Measurements from ENCODE around the gene GPA33. TPM values are rescaled to one million over a fixed set of nuclear protein-coding genes. Genes with fewer than 3 reads are reported as not detected.

Gene GPA33
- total RNA-seq, 4 donors from 2014 or later, result 0.29 TPM; not detected in 3

DNA sequence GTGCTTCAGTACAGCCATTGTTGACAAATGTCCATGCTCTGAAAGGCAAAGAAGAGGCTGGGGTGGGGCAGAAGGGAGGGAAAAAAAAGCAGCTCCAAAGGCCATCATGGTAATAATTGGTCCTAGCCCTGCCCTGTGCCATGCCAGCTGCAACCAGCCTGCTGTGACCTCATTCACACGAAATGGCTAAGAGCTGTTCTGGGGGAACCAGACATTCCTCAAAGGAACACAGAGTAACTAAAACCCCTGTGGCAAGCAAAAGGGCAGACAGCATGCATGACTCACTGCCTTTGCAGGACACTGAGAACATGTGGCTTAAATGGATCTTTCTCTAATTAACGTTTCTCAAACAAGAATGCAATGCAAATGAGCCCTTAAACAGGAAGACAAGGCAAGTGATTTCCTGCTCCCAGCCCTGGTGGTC lies 46.0 kb upstream of the GPA33 start:
- Histone ChIP-seq H3K36me3 (no peaks in the 10 kb centered on the region), H3K4me3 (no peak overlapping the region), H3K27ac (no peak overlapping the region), H3K4me1 (no peaks in the 10 kb centered on the region), H3K9me3 (no peaks in the 10 kb centered on the region), H3K27me3 (no peaks in the 10 kb centered on the region)
- DNase-seq, result no peak
- intact Hi-C loops (cut with DNase I; ENCODE audit: low total_unique reads), result no loop called here
- no peak for TF ChIP-seq POLR2A (IDR thresholded peaks at IDR 0.05)
- TF ChIP-seq, protein P1, sequence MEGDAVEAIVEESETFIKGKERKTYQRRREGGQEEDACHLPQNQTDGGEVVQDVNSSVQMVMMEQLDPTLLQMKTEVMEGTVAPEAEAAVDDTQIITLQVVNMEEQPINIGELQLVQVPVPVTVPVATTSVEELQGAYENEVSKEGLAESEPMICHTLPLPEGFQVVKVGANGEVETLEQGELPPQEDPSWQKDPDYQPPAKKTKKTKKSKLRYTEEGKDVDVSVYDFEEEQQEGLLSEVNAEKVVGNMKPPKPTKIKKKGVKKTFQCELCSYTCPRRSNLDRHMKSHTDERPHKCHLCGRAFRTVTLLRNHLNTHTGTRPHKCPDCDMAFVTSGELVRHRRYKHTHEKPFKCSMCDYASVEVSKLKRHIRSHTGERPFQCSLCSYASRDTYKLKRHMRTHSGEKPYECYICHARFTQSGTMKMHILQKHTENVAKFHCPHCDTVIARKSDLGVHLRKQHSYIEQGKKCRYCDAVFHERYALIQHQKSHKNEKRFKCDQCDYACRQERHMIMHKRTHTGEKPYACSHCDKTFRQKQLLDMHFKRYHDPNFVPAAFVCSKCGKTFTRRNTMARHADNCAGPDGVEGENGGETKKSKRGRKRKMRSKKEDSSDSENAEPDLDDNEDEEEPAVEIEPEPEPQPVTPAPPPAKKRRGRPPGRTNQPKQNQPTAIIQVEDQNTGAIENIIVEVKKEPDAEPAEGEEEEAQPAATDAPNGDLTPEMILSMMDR (IDR thresholded peaks at IDR 0.05), result no peak

DNA sequence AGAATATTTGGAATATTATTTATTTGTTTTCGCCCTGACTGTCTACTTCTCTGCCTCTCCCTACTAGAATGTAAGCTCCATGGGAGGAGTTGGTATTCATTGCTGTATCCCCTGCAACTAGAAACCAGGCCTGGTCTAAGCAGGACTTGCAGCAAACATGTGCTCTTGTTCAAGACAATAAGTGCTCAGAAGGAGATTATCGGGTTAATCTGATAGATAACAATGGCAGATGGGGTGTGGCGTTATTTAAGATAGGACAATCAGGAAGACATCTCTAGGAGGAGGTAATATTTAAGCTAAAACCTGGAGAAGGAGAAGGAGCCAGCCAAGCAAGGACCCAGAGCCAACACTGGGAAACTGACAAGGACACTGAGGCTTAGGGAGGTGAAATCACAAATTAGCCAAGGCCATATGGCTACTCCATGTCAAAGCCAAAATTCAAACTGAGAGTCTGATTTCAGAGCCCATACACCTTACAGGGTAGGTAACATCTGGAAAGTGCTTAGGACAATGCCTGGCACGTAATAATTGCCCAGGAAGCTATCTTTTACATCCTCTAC lies 45.2 kb upstream of the GPA33 start:
- Histone ChIP-seq H3K9me3 (no peaks in the 10 kb centered on the region), H3K36me3 (no peaks in the 10 kb centered on the region), H3K4me1 (no peaks in the 10 kb centered on the region), H3K4me3 (no peak overlapping the region), H3K27me3 (no peaks in the 10 kb centered on the region), H3K27ac (no peak overlapping the region)
- intact Hi-C loops (cut with DNase I; ENCODE audit: low total_unique reads), result no loop called here
- DNase-seq, result no peak
- no peak for TF ChIP-seq POLR2A (IDR thresholded peaks at IDR 0.05)
- TF ChIP-seq, protein P1 (IDR thresholded peaks at IDR 0.05), result no peak

DNA sequence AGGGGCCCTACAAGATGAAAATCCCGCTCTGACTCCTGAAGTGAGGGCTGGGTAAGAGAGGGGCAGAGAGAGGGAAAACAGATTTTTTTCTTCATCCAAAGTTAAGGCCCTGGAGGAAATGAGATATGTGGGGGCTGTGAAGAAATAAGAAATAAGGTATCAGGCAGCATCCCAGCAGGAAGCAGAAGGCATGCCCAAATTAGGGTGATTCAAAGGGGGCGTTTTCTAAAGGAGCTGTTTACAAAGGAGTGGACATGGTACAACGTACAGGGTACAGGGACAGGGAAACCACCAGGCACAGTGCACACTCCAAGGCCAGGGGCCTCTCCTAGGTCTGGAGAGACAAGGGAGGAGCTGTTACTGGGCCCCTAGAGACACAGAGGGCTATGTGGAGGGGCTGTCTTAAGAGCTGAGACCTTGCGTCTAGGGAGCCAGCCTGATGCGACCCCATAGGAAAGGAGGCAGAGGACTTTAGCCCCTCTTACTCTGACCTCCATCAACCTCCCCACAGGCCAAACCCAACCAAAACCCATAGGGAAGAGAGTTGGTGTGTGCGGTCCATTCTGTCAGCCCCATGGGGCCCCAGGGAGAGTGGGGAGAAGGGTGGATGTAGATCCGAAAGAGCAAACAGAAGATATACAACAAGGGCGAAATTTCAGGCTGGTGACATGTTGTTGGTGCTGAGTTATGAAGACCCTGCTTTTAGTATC lies 42.3 kb upstream of the GPA33 start:
- DNase-seq, result no peak
- intact Hi-C loops (cut with DNase I; ENCODE audit: low total_unique reads), result no loop called here
- Histone ChIP-seq H3K4me1 (no peaks in the 10 kb centered on the region), H3K4me3 (no peak overlapping the region), H3K36me3 (no peaks in the 10 kb centered on the region), H3K9me3 (no peaks in the 10 kb centered on the region), H3K27ac (no peak overlapping the region), H3K27me3 (no peaks in the 10 kb centered on the region)
- TF ChIP-seq, protein P1 (IDR thresholded peaks at IDR 0.05), result no peak
- no peak for TF ChIP-seq POLR2A (IDR thresholded peaks at IDR 0.05)

DNA sequence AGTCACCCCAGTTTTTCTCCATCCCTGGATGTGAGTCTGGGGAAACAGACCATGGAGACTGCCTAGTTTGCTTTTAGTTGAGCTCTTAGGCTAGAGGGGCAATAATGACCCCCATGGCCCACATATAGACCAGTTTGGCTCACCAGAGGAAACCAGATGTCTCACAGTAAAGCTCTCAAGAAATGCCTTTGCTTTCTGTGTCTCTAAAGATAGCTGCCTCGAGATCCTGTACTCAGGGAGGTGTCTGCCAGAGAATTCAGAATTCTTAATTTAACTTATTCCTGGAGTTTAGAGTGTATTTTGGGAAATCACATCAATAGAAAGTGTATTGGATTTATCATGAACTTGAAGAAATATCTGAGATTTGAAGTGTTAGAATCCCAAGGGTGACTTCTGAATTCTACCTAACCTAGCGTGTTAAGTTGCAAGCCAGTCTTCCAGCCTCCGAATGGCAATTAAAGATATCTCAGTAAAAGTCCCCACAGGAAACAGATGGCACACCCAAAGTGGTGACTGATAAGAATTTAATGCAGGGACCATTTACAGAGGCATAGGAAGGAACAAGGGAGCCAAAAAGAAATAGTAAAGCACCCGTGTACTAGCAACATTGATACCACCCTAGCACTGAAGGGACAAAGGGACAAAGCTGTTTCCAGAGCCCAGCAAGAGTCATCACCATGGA lies 40.8 kb upstream of the GPA33 start:
- Histone ChIP-seq H3K4me3 (no peak overlapping the region), H3K4me1 (no peaks in the 10 kb centered on the region), H3K36me3 (no peaks in the 10 kb centered on the region), H3K9me3 (no peaks in the 10 kb centered on the region), H3K27me3 (no peaks in the 10 kb centered on the region), H3K27ac (no peak overlapping the region)
- TF ChIP-seq POLR2A (IDR thresholded peaks at IDR 0.05), result no peak
- TF ChIP-seq, protein P1 (IDR thresholded peaks at IDR 0.05), result no peak
- DNase-seq, result no peak
- intact Hi-C loops (cut with DNase I; ENCODE audit: low total_unique reads), result no loop called here

Data from uterus (tissue), 4 donors.